DMS79 (cell line): Measurements from ENCODE around the gene HASPIN.

Experiments used
- DNase-seq: peaks from one replicate; lab custom pipeline; 2025; lab: John Stamatoyannopoulos, UW

The HASPIN gene

DNA sequence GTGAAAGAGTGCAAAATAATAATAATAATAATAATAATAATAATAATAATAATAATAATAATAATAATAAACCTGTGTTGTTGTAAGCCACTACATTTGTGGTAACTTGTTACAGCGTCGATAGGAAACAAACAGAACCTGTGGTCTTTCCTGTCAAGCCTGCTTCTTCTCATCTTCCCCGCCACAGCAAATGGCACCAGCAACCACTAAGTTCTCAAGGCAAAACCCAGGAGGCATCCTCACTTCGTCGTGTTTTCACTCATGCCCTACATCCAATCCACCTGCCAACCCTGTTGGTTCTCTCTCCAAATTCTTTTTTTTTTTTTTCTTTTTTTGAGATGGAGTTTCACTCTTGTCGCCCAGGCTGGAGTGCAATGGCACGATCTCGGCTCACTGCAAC is 43.1 kb downstream of the HASPIN start:
- no peak for DNase-seq

GRCh38 chr17:3768341-3768740 is 44.6 kb downstream of the HASPIN start:
- DNase-seq, result no peak

GRCh38 chr17:3768769-3769168 is 45.1 kb downstream of the HASPIN start:
- no peak for DNase-seq

- DNase-seq, result no peak
Observed at GRCh38 chr17:3770466-3770865, 46.8 kb downstream of the HASPIN start.

DNA sequence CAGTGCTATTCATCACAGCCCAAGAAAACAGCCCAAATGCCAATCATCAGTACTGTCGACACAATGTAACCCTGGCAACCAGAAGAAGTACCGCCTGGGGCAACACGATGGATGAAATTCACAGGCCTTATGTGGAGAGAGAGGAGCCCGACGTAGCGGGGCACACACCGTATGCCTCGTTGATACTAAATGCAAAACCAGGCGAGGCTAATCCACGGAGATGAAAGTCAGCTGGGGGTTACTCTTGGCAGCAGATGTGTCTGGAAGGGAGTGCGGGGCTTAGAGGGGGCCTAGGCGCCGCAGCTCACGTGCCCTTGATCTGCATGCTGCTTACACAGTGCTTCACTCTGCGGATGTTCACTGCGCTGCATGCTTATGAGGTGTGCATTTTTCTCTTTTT is 47.4 kb downstream of the HASPIN start:
- DNase-seq, result no peak

DNA sequence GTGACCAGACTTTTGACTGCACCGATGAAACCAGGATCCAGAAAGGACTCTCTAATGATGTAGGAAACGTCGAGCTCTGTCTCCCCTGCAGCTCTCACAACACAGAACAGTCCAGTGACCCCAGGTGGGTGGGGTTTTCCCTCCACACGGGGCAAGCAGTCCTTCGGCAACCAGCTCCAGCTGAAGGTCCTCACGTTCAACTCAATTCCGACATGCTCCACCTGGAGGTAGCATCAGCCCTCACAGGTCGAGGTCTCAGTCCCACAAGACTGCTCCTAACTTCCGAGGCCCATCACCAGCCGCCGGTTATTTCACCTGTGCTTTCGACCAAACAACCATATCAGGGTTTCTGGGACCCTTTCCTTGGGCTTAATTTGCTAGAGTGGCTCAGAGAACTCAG is 49.1 kb downstream of the HASPIN start:
- no peak for DNase-seq

DNA sequence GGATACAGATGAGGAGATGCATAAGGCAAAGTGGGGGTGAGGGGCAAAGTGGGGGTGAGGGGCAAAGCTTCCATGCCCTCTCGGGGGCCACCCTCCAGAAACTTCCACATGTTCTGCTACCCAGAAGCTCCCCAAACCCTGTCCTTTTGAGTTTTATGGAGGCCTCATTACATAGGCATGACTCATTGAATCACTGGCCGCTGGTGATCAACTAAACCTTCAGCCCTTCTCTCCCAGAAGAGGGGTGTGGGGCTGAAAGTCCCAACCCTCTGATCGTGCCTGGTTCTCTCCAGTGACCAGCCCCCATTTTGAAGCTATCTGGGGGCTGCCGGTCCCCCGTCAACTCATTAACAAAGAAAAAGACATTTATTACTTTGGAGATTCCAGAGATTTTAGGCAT is 49.8 kb downstream of the HASPIN start:
- DNase-seq, result no peak

DNA sequence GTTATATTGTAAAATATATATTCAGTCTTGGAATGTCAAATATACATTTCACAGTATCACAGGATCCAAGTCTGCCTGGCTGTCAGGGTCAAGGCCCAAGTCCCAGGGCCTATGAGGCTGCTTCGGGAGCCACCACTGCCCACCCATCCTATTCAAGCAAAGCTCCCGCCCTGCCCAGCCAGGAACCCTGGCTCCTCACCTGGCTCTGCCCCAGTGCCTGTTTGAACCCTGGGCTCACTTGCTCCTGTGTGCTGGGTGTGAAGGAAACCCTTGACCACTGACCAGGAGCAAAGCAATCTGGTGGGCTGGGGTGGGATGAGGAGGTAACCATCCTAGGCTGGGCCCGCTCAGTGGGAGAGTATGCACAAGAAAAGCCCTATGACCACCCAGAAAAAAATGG is 50.3 kb downstream of the HASPIN start:
- DNase-seq, result no peak
